Activated CD4-positive, alpha-beta T cell treated with anti-CD3 and anti-CD28 coated beads for 36 hours (primary cell): ENCODE measurements around the gene TK1. TPM values are rescaled to one million over a fixed set of nuclear protein-coding genes. Genes with fewer than 3 reads are reported as not detected.
"Not testable (repeated sequence)": the region's sequence is repeated elsewhere in the genome, so short reads cannot be mapped to it uniquely, and the experiment has no call there.

ENCODE experiments used
- ATAC-seq: fragments of 200-7000 bp; cut with Tn5 transposase; one replicate; pipeline ENCODE4 v1.10.0; 2021; ENCODE audit warnings: mild to moderate bottlenecking, moderate library complexity
- CTCF ChIA-PET: fragments of 350-600 bp; sonication (Branson Sonifier 250); formaldehyde crosslinking; loops from one replicate; lab custom pipeline; 2021; ENCODE audit warnings: antibody characterized with exemption; lab: Charles Lee
- POLR2A ChIA-PET: fragments of 350-600 bp; sonication (Branson Sonifier 250); formaldehyde crosslinking; loops from one replicate; lab custom pipeline; 2021; ENCODE audit warnings: antibody characterized with exemption, inconsistent platforms; lab: Charles Lee
- DNase-seq: peaks from one replicate; pipeline ENCODE4 v3.0.0-alpha.2; 2020
- H3K27ac Mint-ChIP-seq: one replicate; pipeline ENCODE4 v1.8.0; 2021; ENCODE audit warnings: mixed read lengths
- H3K27me3 Mint-ChIP-seq: one replicate; pipeline ENCODE4 v1.8.0; 2021; ENCODE audit warnings: mixed read lengths
- H3K36me3 Mint-ChIP-seq: one replicate; pipeline ENCODE4 v1.8.0; 2021; ENCODE audit warnings: low read depth, mixed read lengths
- H3K4me1 Mint-ChIP-seq: one replicate; pipeline ENCODE4 v1.8.0; 2021; ENCODE audit warnings: mixed read lengths
- H3K4me3 Mint-ChIP-seq: one replicate; pipeline ENCODE4 v1.8.0; 2021; ENCODE audit warnings: mild to moderate bottlenecking, moderate library complexity, mixed read lengths
- H3K9me3 Mint-ChIP-seq: one replicate; pipeline ENCODE4 v1.8.0; 2021; ENCODE audit warnings: low read depth, mixed read lengths
- intact Hi-C, 2 experiments: fragments of 100-400 bp; cut with DNase I in 1 of 2; cut with micrococcal nuclease in 1 of 2; formaldehyde crosslinking; loops; one replicate each; pipeline versions ENCODE4 v1.14.2 to v1.15.1; 2022 to 2024; cut with DNase I, micrococcal nuclease
- total RNA-seq, 2 experiments: library from RNA; stranded (reverse); gene quantifications; one replicate each; pipeline ENCODE4 v1.2.3, GENCODE V29; 2021

TK1 gene
- total RNA-seq, 2 experiments from 2014 or later, result 157 to 195 TPM

- Mint-ChIP-seq H3K27me3 (no peaks in the 10 kb centered on the region), H3K4me1 (peaks cover 61% of the 10 kb centered on the region), H3K4me3 (peak overlapping the region; percentile 34), H3K36me3 (peaks cover 42% of the 10 kb centered on the region), H3K9me3 (no peaks in the 10 kb centered on the region), H3K27ac (peak overlapping the region; percentile 75)
- CTCF ChIA-PET, result interaction anchor here (0.6 to 2.5 kb wide), 8 partner anchors 10 to 305 kb away, joined by 3 to 13 read pairs (median 4); partner anchors contain the start of gene TMC8
- POLR2A ChIA-PET, result interaction anchor here (0.6 to 1.3 kb wide), 3 partner anchors 15 to 281 kb away, joined by 3 read pairs; no protein-coding TSS in a partner anchor
- DNase-seq (peak; percentile 99), ATAC-seq (peak; percentile 91)
- intact Hi-C loops, result loop anchor here (1.0 to 2.0 kb wide), 6 partner anchors 8 to 74 kb away; partner anchors contain the start of genes AFMID (in 2 of the 2), SYNGR2 (in 2 of the 2), TK1 (in 2 of the 2) and BIRC5 (in 1 of the 2)
Measured at GRCh38 chr17:78140169-78141051, 46.4 kb downstream of the TK1 start.

DNA sequence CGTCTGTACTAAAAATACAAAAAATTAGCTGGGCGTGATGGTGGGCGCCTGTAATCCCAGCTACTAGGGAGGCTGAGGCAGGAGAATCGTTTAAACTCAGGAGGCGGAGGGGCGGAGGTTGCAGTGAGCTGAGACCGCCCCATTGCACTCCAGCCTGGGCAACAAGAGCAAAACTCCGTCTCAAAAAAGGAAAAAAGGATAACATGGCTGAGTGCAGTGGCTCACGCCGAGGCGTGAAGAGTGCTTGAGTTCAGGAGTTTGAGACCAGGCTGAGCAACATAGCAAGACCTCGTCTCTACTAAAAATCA is 47.0 kb downstream of the TK1 start:
- not testable (repeated sequence) for H3K27me3 Mint-ChIP-seq, ATAC-seq, H3K9me3 Mint-ChIP-seq, DNase-seq
- Mint-ChIP-seq H3K4me3 (peak overlapping the region; percentile 34), H3K36me3 (peaks cover 46% of the 10 kb centered on the region), H3K4me1 (peaks cover 66% of the 10 kb centered on the region), H3K27ac (peak overlapping the region; percentile 75)
- intact Hi-C loops, result loop anchor here (1.0 to 2.0 kb wide), 6 partner anchors 8 to 74 kb away; partner anchors contain the start of genes AFMID (in 2 of the 2), SYNGR2 (in 2 of the 2), TK1 (in 2 of the 2) and BIRC5 (in 1 of the 2)
- ChIA-PET CTCF (interaction anchor here (0.6 to 2.5 kb wide), 6 partner anchors 10 to 306 kb away, joined by 3 to 13 read pairs (median 4); partner anchors contain the start of gene TMC8), POLR2A (interaction anchor here (0.7 to 1.3 kb wide), 2 partner anchors 15 to 19 kb away, joined by 3 read pairs; no protein-coding TSS in a partner anchor)

- no peak for DNase-seq
- POLR2A ChIA-PET, result interaction anchor here (0.6 kb wide), 2 partner anchors 55 to 691 kb away, joined by 3 read pairs; no protein-coding TSS in a partner anchor
- no peak for ATAC-seq
- CTCF ChIA-PET, result interaction anchor here (0.7 to 5.8 kb wide), 8 partner anchors 8 to 38 kb away, joined by 3 to 42 read pairs (median 10); partner anchors contain the start of gene TMC8
- Mint-ChIP-seq H3K36me3 (peaks cover 60% of the 10 kb centered on the region), H3K4me3 (no peak overlapping the region), H3K4me1 (peaks cover 78% of the 10 kb centered on the region), H3K9me3 (no peaks in the 10 kb centered on the region), H3K27ac (no peak overlapping the region), H3K27me3 (no peaks in the 10 kb centered on the region)
- intact Hi-C loops, result no loop called here
Measured at GRCh38 chr17:78138204-78139060, 48.4 kb downstream of the TK1 start.

- Mint-ChIP-seq H3K4me1 (peaks cover 82% of the 10 kb centered on the region), H3K27ac (peak overlapping the region; percentile 31), H3K9me3 (no peaks in the 10 kb centered on the region), H3K36me3 (peaks cover 65% of the 10 kb centered on the region), H3K27me3 (no peaks in the 10 kb centered on the region), H3K4me3 (no peak overlapping the region)
- ChIA-PET CTCF (interaction anchor here (0.7 to 5.8 kb wide), 7 partner anchors 10 to 39 kb away, joined by 3 to 42 read pairs (median 4); no protein-coding TSS in a partner anchor), POLR2A (interaction anchor here (0.6 kb wide), 1 partner anchor 690 kb away, joined by 3 read pairs; no protein-coding TSS in a partner anchor)
- DNase-seq, result peak; percentile 74
- ATAC-seq, result no peak
- intact Hi-C loops, result no loop called here
Measured at GRCh38 chr17:78137392-78138203, 49.3 kb downstream of the TK1 start.

- Mint-ChIP-seq H3K4me1 (peaks cover 69% of the 10 kb centered on the region), H3K27me3 (no peaks in the 10 kb centered on the region), H3K27ac (peak overlapping the region; percentile 63), H3K9me3 (no peaks in the 10 kb centered on the region), H3K4me3 (no peak overlapping the region), H3K36me3 (peaks cover 58% of the 10 kb centered on the region)
- intact Hi-C loops, result loop anchor here in 1 of 2 experiments (2.0 kb wide), 1 partner anchor 15 kb away; no protein-coding TSS in a partner anchor
- ChIA-PET CTCF (interaction anchor here (0.7 to 5.8 kb wide), 16 partner anchors 9 to 782 kb away, joined by 3 to 42 read pairs (median 4); no protein-coding TSS in a partner anchor), POLR2A (interaction anchor here (1.1 kb wide), 1 partner anchor 8 kb away, joined by 3 read pairs; no protein-coding TSS in a partner anchor)
- no peak for DNase-seq
- no peak for ATAC-seq
Measured at GRCh38 chr17:78135858-78136500, 50.9 kb downstream of the TK1 start.

DNA sequence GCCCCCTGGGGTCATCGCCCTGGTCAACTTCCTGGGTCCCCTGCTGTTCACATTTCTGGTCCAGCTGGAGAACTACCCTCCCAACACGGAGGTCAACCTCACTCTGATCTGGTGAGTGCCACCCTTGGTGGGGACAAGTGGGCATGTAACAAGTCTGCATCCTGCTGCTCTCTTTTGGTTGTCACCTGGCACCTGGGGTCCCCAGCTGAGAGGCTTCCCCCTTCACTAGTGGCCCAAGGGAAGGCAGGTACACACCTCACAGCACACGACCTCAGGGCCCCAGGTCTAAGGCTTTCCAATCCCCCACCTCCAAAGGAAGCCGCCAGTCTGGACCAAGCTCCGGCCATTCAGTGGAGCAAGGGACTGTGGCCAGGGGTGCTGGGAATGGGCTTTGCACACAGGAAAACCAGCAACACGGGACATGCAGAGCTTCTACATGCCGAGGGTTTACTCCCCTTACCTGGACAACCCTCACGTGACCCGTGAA is 51.9 kb downstream of the TK1 start:
- no peaks in the 10 kb centered on the region for H3K27me3 Mint-ChIP-seq
- no peak overlapping the region for H3K27ac Mint-ChIP-seq
- ATAC-seq, result no peak
- peaks cover 69% of the 10 kb centered on the region for H3K4me1 Mint-ChIP-seq
- DNase-seq, result no peak
- intact Hi-C loops, result loop anchor here (1.0 to 5.0 kb wide), 5 partner anchors 14 to 117 kb away; partner anchors contain the start of gene SYNGR2 (in 1 of the 2)
- H3K36me3 Mint-ChIP-seq, result peaks cover 58% of the 10 kb centered on the region
- no peaks in the 10 kb centered on the region for H3K9me3 Mint-ChIP-seq
- CTCF ChIA-PET, result interaction anchor here (0.6 to 5.8 kb wide), 18 partner anchors 10 to 832 kb away, joined by 3 to 42 read pairs (median 4); no protein-coding TSS in a partner anchor
- H3K4me3 Mint-ChIP-seq, result no peak overlapping the region
- POLR2A ChIA-PET, result interaction anchor here (0.9 to 1.6 kb wide), 3 partner anchors 9 to 10 kb away, joined by 3 to 5 read pairs (median 3); no protein-coding TSS in a partner anchor

GRCh38 chr17:78133971-78134898 is 52.6 kb downstream of the TK1 start:
- Mint-ChIP-seq H3K27me3 (no peaks in the 10 kb centered on the region), H3K9me3 (no peaks in the 10 kb centered on the region), H3K27ac (peak overlapping the region; percentile 73), H3K36me3 (peaks cover 56% of the 10 kb centered on the region), H3K4me1 (peaks cover 72% of the 10 kb centered on the region), H3K4me3 (peak overlapping the region; percentile 94)
- CTCF ChIA-PET, result interaction anchor here (0.6 to 5.8 kb wide), 15 partner anchors 9 to 831 kb away, joined by 3 to 42 read pairs (median 4); no protein-coding TSS in a partner anchor
- ATAC-seq, result peak; percentile 21
- DNase-seq, result peak; percentile 88
- intact Hi-C loops, result loop anchor here (1.0 to 5.0 kb wide), 6 partner anchors 13 to 647 kb away; partner anchors contain the start of gene SYNGR2 (in 1 of the 2)
- POLR2A ChIA-PET, result interaction anchor here (0.9 to 1.6 kb wide), 3 partner anchors 9 to 10 kb away, joined by 3 to 5 read pairs (median 3); no protein-coding TSS in a partner anchor

DNA sequence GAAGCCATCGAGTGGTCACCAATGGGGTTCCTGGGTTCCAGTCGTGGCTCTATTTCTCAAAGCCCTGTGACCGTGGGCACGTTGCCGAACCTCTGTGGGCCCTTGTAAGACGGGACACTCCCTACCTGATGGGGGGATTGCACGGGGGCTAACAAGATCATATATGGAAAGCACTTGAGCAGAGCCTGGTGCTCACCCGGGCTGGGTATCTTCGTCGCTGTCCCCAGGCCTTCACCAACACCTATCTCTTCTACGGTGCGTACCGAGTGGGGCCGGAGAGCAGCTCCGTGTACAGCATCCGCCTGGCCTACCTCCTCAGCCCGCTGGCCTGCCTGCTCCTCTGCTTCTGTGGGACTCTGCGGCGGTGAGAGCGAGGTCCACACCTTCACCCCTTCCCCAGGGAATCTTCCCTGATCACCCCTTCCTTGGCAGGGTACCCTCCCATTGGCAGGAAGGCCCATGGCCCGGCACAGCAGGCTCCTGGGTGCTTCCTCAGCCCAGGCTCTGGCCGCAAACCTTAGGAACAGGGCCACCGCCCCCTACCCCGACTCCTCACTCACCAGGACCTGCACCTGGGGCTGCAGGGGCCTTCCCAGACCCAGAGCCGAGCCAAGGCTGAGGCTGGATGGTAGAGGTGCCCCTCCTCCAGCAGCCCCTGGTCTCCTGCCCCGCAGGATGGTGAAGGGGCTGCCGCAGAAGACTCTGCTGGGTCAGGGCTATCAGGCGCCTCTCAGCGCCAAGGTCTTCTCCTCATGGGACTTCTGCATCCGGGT is 53.5 kb downstream of the TK1 start:
- Mint-ChIP-seq H3K36me3 (peaks cover 54% of the 10 kb centered on the region), H3K27me3 (no peaks in the 10 kb centered on the region), H3K4me3 (peak overlapping the region; percentile 94), H3K27ac (peak overlapping the region; percentile 73), H3K4me1 (peaks cover 67% of the 10 kb centered on the region), H3K9me3 (no peaks in the 10 kb centered on the region)
- ATAC-seq (no peak), DNase-seq (peak; percentile 46)
- CTCF ChIA-PET, result interaction anchor here (0.5 to 5.8 kb wide), 9 partner anchors 8 to 292 kb away, joined by 3 to 42 read pairs (median 4); no protein-coding TSS in a partner anchor
- intact Hi-C loops, result loop anchor here (2.0 to 5.0 kb wide), 3 partner anchors 34 to 647 kb away; partner anchors contain the start of gene SYNGR2 (in 1 of the 2)
- POLR2A ChIA-PET, result interaction anchor here (1.6 kb wide), 1 partner anchor 9 kb away, joined by 5 read pairs; no protein-coding TSS in a partner anchor
